HepG2 (cell line): ENCODE measurements around the gene ADAM15. TPM values are rescaled to one million over a fixed set of nuclear protein-coding genes. Genes with fewer than 3 reads are reported as not detected.

Experiments
- AKAP8 ChIP-seq: sonication (generic); formaldehyde crosslinking; IDR thresholded peaks from 2 replicates; pipeline ENCODE4 v1.5.1; 2020; ENCODE audit warnings: mild to moderate bottlenecking, missing genetic modification reagents
- GATAD2A ChIP-seq: IDR thresholded peaks from 2 replicates; pipeline ENCODE4 v1.6.1; 2016
- GTF2F1 ChIP-seq: fragments of 150-350 bp; IDR thresholded peaks from 2 replicates; pipeline ENCODE4 v1.6.1; 2014; ENCODE audit warnings: low read length
- HHEX ChIP-seq: IDR thresholded peaks from 2 replicates; pipeline ENCODE4 v1.6.1; 2016; ENCODE audit warnings: control low read depth
- KLF16 ChIP-seq, 2 experiments: sonication (generic) in 1 of 2; formaldehyde crosslinking in 1 of 2; IDR thresholded peaks; 2 replicates each; pipeline versions ENCODE4 v1.6.1 to v1.8.0; 2016 to 2023; ENCODE audit warnings: missing genetic modification reagents in 2 of 2, missing compliant biosample characterization in 1 of 2
- ZNF234 ChIP-seq: sonication (generic); formaldehyde crosslinking; conservative IDR thresholded peaks from 2 replicates; pipeline ENCODE4 v1.5.1; 2020; ENCODE audit warnings: mild to moderate bottlenecking, missing genetic modification reagents
- ZNF264 ChIP-seq: sonication (generic); formaldehyde crosslinking; IDR thresholded peaks from 2 replicates; pipeline ENCODE4 v1.4.0; 2020; ENCODE audit warnings: missing genetic modification reagents
- polyA plus RNA-seq, 8 experiments: library from polyadenylated mRNA; depleted of rRNA in 3 of 8; stranded (reverse) in 7 of 8; unstranded in 1 of 8; fragments of >200 nt; fragmentation: Illumina TruSeq in 4 of 8; extraction: Trizol in 4 of 8; gene quantifications; 2 replicates each; pipeline versions ENCODE4 v1.2.1 to v1.2.3, GENCODE V29; 2011 to 2016; ENCODE audit warnings: low read depth in 4 of 8, missing spikeins in 1 of 8, mixed read lengths in 1 of 8; ENCODE audit not compliant: insufficient read depth in 1 of 8
- total RNA-seq, 5 experiments: library from RNA; depleted of rRNA; stranded (reverse); fragments of >200 nt; fragmentation: Illumina TruSeq; extraction: Trizol; gene quantifications; 2 replicates each; pipeline ENCODE4 v1.2.3, GENCODE V29; 2016; ENCODE audit warnings: low read depth in 1 of 5
- TF ChIP-seq, protein P1 (sequence below): sonication (generic); formaldehyde crosslinking; IDR thresholded peaks from 2 replicates; pipeline ENCODE4 v1.4.0; 2020; ENCODE audit warnings: missing genetic modification reagents, borderline replicate concordance
- TF ChIP-seq, protein P2 (sequence below): sonication (generic); formaldehyde crosslinking; IDR thresholded peaks from 2 replicates; pipeline ENCODE4 v1.4.0; 2020; ENCODE audit warnings: missing genetic modification reagents, mild to moderate bottlenecking, borderline replicate concordance
- TF ChIP-seq, protein P3 (sequence below): sonication (generic); formaldehyde crosslinking; conservative IDR thresholded peaks from 2 replicates; pipeline ENCODE4 v1.8.0; 2022; ENCODE audit warnings: mild to moderate bottlenecking, moderate library complexity, missing genetic modification reagents
- TF ChIP-seq, protein P4 (sequence below): sonication (generic); formaldehyde crosslinking; IDR thresholded peaks from 2 replicates; pipeline ENCODE4 v1.4.0; 2020; ENCODE audit warnings: missing genetic modification reagents, borderline replicate concordance
- TF ChIP-seq, protein P5 (sequence below): IDR thresholded peaks from 2 replicates; pipeline ENCODE4 v1.6.1; 2012; ENCODE audit warnings: low read length, improper control_type of control experiment

The ADAM15 gene
- total and polyA plus RNA-seq, 2 of the 13 experiments (the other 11 are each of a cell fraction or from before 2014, with no cell fraction given): 17.9 to 25.6 TPM

DNA sequence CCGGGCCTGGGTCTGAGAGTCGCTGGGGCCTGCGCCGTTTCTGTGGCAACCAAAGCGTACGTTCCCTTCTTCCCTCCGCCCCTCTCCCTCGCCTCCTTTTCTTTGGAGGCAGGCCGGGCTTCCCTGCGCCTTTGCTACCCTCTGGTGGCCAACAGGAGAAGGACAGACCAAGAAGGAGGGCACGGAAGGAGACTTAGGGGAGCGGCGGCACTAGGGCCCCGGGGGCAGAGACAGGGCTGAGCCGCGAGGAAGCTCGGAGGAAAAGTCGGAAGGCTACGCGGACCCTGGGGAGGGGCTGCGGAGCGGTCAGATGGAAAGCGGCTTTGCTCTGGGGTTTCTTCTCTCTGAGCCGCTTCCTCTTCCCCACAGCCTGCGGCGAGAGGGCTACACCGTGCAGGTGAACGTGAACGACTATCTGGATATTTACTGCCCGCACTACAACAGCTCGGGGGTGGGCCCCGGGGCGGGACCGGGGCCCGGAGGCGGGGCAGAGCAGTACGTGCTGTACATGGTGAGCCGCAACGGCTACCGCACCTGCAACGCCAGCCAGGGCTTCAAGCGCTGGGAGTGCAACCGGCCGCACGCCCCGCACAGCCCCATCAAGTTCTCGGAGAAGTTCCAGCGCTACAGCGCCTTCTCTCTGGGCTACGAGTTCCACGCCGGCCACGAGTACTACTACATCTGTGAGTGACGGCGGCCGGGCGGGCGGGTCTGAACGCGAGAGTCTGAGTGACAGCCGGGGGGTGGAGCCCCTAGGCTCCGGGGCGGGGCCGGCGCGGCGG is 33.8 kb downstream of the ADAM15 start (continued):
- TF ChIP-seq, protein P1, sequence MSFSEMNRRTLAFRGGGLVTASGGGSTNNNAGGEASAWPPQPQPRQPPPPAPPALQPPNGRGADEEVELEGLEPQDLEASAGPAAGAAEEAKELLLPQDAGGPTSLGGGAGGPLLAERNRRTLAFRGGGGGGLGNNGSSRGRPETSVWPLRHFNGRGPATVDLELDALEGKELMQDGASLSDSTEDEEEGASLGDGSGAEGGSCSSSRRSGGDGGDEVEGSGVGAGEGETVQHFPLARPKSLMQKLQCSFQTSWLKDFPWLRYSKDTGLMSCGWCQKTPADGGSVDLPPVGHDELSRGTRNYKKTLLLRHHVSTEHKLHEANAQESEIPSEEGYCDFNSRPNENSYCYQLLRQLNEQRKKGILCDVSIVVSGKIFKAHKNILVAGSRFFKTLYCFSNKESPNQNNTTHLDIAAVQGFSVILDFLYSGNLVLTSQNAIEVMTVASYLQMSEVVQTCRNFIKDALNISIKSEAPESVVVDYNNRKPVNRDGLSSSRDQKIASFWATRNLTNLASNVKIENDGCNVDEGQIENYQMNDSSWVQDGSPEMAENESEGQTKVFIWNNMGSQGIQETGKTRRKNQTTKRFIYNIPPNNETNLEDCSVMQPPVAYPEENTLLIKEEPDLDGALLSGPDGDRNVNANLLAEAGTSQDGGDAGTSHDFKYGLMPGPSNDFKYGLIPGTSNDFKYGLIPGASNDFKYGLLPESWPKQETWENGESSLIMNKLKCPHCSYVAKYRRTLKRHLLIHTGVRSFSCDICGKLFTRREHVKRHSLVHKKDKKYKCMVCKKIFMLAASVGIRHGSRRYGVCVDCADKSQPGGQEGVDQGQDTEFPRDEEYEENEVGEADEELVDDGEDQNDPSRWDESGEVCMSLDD: no peak; the same call in 1 of the 2 replicates
- TF ChIP-seq ZNF264: no peak
- TF ChIP-seq GATAD2A (CRISPR knock-in tag): peak; percentile 83
- TF ChIP-seq, protein P2, sequence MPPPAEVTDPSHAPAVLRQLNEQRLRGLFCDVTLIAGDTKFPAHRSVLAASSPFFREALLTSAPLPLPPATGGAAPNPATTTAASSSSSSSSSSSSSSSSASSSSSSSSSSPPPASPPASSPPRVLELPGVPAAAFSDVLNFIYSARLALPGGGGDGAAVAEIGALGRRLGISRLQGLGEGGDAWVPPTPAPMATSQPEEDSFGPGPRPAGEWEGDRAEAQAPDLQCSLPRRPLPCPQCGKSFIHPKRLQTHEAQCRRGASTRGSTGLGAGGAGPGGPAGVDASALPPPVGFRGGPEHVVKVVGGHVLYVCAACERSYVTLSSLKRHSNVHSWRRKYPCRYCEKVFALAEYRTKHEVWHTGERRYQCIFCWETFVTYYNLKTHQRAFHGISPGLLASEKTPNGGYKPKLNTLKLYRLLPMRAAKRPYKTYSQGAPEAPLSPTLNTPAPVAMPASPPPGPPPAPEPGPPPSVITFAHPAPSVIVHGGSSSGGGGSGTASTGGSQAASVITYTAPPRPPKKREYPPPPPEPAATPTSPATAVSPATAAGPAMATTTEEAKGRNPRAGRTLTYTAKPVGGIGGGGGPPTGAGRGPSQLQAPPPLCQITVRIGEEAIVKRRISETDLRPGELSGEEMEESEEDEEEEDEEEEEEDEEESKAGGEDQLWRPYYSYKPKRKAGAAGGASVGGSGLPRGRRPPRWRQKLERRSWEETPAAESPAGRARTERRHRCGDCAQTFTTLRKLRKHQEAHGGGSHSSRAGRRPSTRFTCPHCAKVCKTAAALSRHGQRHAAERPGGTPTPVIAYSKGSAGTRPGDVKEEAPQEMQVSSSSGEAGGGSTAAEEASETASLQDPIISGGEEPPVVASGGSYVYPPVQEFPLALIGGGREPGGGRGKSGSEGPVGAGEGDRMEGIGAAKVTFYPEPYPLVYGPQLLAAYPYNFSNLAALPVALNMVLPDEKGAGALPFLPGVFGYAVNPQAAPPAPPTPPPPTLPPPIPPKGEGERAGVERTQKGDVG: 0 out of 2 replicates have a peak, but pooled peaks have one; percentile 44
- no peak for TF ChIP-seq ZNF234 (CRISPR knock-in tag)
- TF ChIP-seq, protein P3, sequence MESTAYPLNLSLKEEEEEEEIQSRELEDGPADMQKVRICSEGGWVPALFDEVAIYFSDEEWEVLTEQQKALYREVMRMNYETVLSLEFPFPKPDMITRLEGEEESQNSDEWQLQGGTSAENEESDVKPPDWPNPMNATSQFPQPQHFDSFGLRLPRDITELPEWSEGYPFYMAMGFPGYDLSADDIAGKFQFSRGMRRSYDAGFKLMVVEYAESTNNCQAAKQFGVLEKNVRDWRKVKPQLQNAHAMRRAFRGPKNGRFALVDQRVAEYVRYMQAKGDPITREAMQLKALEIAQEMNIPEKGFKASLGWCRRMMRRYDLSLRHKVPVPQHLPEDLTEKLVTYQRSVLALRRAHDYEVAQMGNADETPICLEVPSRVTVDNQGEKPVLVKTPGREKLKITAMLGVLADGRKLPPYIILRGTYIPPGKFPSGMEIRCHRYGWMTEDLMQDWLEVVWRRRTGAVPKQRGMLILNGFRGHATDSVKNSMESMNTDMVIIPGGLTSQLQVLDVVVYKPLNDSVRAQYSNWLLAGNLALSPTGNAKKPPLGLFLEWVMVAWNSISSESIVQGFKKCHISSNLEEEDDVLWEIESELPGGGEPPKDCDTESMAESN: peak; percentile 74
- TF ChIP-seq, protein P4, sequence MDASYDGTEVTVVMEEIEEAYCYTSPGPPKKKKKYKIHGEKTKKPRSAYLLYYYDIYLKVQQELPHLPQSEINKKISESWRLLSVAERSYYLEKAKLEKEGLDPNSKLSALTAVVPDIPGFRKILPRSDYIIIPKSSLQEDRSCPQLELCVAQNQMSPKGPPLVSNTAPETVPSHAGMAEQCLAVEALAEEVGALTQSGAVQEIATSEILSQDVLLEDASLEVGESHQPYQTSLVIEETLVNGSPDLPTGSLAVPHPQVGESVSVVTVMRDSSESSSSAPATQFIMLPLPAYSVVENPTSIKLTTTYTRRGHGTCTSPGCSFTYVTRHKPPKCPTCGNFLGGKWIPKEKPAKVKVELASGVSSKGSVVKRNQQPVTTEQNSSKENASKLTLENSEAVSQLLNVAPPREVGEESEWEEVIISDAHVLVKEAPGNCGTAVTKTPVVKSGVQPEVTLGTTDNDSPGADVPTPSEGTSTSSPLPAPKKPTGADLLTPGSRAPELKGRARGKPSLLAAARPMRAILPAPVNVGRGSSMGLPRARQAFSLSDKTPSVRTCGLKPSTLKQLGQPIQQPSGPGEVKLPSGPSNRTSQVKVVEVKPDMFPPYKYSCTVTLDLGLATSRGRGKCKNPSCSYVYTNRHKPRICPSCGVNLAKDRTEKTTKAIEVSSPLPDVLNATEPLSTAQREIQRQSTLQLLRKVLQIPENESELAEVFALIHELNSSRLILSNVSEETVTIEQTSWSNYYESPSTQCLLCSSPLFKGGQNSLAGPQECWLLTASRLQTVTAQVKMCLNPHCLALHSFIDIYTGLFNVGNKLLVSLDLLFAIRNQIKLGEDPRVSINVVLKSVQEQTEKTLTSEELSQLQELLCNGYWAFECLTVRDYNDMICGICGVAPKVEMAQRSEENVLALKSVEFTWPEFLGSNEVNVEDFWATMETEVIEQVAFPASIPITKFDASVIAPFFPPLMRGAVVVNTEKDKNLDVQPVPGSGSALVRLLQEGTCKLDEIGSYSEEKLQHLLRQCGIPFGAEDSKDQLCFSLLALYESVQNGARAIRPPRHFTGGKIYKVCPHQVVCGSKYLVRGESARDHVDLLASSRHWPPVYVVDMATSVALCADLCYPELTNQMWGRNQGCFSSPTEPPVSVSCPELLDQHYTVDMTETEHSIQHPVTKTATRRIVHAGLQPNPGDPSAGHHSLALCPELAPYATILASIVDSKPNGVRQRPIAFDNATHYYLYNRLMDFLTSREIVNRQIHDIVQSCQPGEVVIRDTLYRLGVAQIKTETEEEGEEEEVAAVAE (CRISPR knock-in tag): peak; percentile 78; the same call in 1 of the 2 replicates
- no peak for TF ChIP-seq HHEX (CRISPR knock-in tag)
- TF ChIP-seq, protein P5, sequence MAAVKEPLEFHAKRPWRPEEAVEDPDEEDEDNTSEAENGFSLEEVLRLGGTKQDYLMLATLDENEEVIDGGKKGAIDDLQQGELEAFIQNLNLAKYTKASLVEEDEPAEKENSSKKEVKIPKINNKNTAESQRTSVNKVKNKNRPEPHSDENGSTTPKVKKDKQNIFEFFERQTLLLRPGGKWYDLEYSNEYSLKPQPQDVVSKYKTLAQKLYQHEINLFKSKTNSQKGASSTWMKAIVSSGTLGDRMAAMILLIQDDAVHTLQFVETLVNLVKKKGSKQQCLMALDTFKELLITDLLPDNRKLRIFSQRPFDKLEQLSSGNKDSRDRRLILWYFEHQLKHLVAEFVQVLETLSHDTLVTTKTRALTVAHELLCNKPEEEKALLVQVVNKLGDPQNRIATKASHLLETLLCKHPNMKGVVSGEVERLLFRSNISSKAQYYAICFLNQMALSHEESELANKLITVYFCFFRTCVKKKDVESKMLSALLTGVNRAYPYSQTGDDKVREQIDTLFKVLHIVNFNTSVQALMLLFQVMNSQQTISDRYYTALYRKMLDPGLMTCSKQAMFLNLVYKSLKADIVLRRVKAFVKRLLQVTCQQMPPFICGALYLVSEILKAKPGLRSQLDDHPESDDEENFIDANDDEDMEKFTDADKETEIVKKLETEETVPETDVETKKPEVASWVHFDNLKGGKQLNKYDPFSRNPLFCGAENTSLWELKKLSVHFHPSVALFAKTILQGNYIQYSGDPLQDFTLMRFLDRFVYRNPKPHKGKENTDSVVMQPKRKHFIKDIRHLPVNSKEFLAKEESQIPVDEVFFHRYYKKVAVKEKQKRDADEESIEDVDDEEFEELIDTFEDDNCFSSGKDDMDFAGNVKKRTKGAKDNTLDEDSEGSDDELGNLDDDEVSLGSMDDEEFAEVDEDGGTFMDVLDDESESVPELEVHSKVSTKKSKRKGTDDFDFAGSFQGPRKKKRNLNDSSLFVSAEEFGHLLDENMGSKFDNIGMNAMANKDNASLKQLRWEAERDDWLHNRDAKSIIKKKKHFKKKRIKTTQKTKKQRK: no peak
- no peak for TF ChIP-seq AKAP8 (CRISPR knock-in tag)
- TF ChIP-seq KLF16 (CRISPR knock-in tag; IDR thresholded peaks at IDR 0.05): peak in 1 of 2 experiments; percentile 78; a peak in 2 of 4 replicates
- no peak for TF ChIP-seq GTF2F1
